ENCODE measurements around the gene CAVIN2.
A peak's percentile ranks its signal among the peaks of the same experiment; 100 is the strongest.
"Not testable (repeated sequence)": the region's sequence is repeated elsewhere in the genome, so short reads cannot be mapped to it uniquely, and the experiment has no call there.

Gene CAVIN2

GRCh38 chr2:191799526-191799925 lies 47.4 kb downstream of the CAVIN2 start:
- DNase-seq: no peak

- no peak for DNase-seq
Observed at GRCh38 chr2:191797942-191798876, 48.7 kb downstream of the CAVIN2 start.

- no peak for DNase-seq
Observed at GRCh38 chr2:191797500-191797899, 49.4 kb downstream of the CAVIN2 start.

GRCh38 chr2:191795715-191796114 lies 51.2 kb downstream of the CAVIN2 start:
- DNase-seq: no peak

GRCh38 chr2:191791953-191792560 lies 54.8 kb downstream of the CAVIN2 start:
- DNase-seq: no peak

- DNase-seq: no peak
Observed at GRCh38 chr2:191790737-191791136, 56.2 kb downstream of the CAVIN2 start.

GRCh38 chr2:191789796-191790195 lies 57.1 kb downstream of the CAVIN2 start:
- DNase-seq: peak; percentile 32

GRCh38 chr2:191786694-191787093 lies 60.2 kb downstream of the CAVIN2 start:
- no peak for DNase-seq

GRCh38 chr2:191785651-191786050 lies 61.2 kb downstream of the CAVIN2 start:
- not testable (repeated sequence) for DNase-seq

Measured in fibroblast of skin of back (primary cell).